Measurements from ENCODE around the gene ALCAM.

Gene ALCAM

GRCh38 chr3:105608623-105609022 lies 241.9 kb downstream of the ALCAM start:
- H3K27ac Mint-ChIP-seq: no peak overlapping the region
- no peaks in the 10 kb centered on the region for H3K36me3 Mint-ChIP-seq
- H3K9me3 Mint-ChIP-seq: no peaks in the 10 kb centered on the region
- no peaks in the 10 kb centered on the region for H3K27me3 Mint-ChIP-seq
- H3K4me3 Mint-ChIP-seq: no peak overlapping the region
- H3K4me1 Mint-ChIP-seq: no peaks in the 10 kb centered on the region
- ATAC-seq: peak; percentile 27

- H3K27ac Mint-ChIP-seq: no peak overlapping the region
- H3K36me3 Mint-ChIP-seq: no peaks in the 10 kb centered on the region
- H3K27me3 Mint-ChIP-seq: no peaks in the 10 kb centered on the region
- H3K9me3 Mint-ChIP-seq: no peaks in the 10 kb centered on the region
- ATAC-seq: no peak
- no peaks in the 10 kb centered on the region for H3K4me1 Mint-ChIP-seq
- no peak overlapping the region for H3K4me3 Mint-ChIP-seq
Observed at GRCh38 chr3:105610473-105610872, 243.8 kb downstream of the ALCAM start.

GRCh38 chr3:105611304-105612192 lies 244.8 kb downstream of the ALCAM start:
- no peak for ATAC-seq
- Mint-ChIP-seq H3K27ac (no peak overlapping the region), H3K4me3 (no peak overlapping the region), H3K4me1 (no peaks in the 10 kb centered on the region), H3K27me3 (no peaks in the 10 kb centered on the region), H3K36me3 (no peaks in the 10 kb centered on the region), H3K9me3 (no peaks in the 10 kb centered on the region)

GRCh38 chr3:105613120-105613519 lies 246.4 kb downstream of the ALCAM start:
- H3K9me3 Mint-ChIP-seq: no peaks in the 10 kb centered on the region

GRCh38 chr3:105614288-105615030 lies 247.8 kb downstream of the ALCAM start:
- H3K4me1 Mint-ChIP-seq: no peaks in the 10 kb centered on the region
- no peak overlapping the region for H3K27ac Mint-ChIP-seq
- no peak overlapping the region for H3K4me3 Mint-ChIP-seq
- ATAC-seq: no peak
- no peaks in the 10 kb centered on the region for H3K27me3 Mint-ChIP-seq
- H3K36me3 Mint-ChIP-seq: no peaks in the 10 kb centered on the region
- H3K9me3 Mint-ChIP-seq: no peaks in the 10 kb centered on the region

More at GRCh38 chr3:105613120-105613519, 246.4 kb downstream of the ALCAM start:
- no peak overlapping the region for H3K27ac Mint-ChIP-seq
- ATAC-seq: no peak
- H3K27me3 Mint-ChIP-seq: no peaks in the 10 kb centered on the region
- no peaks in the 10 kb centered on the region for H3K36me3 Mint-ChIP-seq
- no peak overlapping the region for H3K4me3 Mint-ChIP-seq
- H3K4me1 Mint-ChIP-seq: no peaks in the 10 kb centered on the region

GRCh38 chr3:105615814-105616213 lies 249.1 kb downstream of the ALCAM start:
- H3K4me1 Mint-ChIP-seq: no peaks in the 10 kb centered on the region
- H3K27me3 Mint-ChIP-seq: no peaks in the 10 kb centered on the region
- H3K27ac Mint-ChIP-seq: no peak overlapping the region
- H3K9me3 Mint-ChIP-seq: no peaks in the 10 kb centered on the region
- H3K4me3 Mint-ChIP-seq: no peak overlapping the region
- no peak for ATAC-seq
- no peaks in the 10 kb centered on the region for H3K36me3 Mint-ChIP-seq

GRCh38 chr3:105616374-105617121 lies 249.8 kb downstream of the ALCAM start:
- Mint-ChIP-seq H3K4me3 (no peak overlapping the region), H3K4me1 (no peaks in the 10 kb centered on the region), H3K9me3 (no peaks in the 10 kb centered on the region), H3K27me3 (no peaks in the 10 kb centered on the region), H3K27ac (no peak overlapping the region), H3K36me3 (no peaks in the 10 kb centered on the region)
- no peak for ATAC-seq

- H3K4me1 Mint-ChIP-seq: no peaks in the 10 kb centered on the region
- H3K9me3 Mint-ChIP-seq: no peaks in the 10 kb centered on the region
- H3K27ac Mint-ChIP-seq: no peak overlapping the region
- no peaks in the 10 kb centered on the region for H3K36me3 Mint-ChIP-seq
- no peaks in the 10 kb centered on the region for H3K27me3 Mint-ChIP-seq
- no peak for ATAC-seq
- no peak overlapping the region for H3K4me3 Mint-ChIP-seq
Observed at GRCh38 chr3:105618556-105618955, 251.8 kb downstream of the ALCAM start.

- no peak for ATAC-seq
- no peaks in the 10 kb centered on the region for H3K36me3 Mint-ChIP-seq
- no peak overlapping the region for H3K27ac Mint-ChIP-seq
- no peaks in the 10 kb centered on the region for H3K4me1 Mint-ChIP-seq
- no peaks in the 10 kb centered on the region for H3K9me3 Mint-ChIP-seq
- H3K4me3 Mint-ChIP-seq: no peak overlapping the region
- no peaks in the 10 kb centered on the region for H3K27me3 Mint-ChIP-seq
Observed at GRCh38 chr3:105619651-105620050, 252.9 kb downstream of the ALCAM start.

- Mint-ChIP-seq H3K4me1 (no peaks in the 10 kb centered on the region), H3K4me3 (no peak overlapping the region), H3K27me3 (no peaks in the 10 kb centered on the region), H3K27ac (no peak overlapping the region), H3K36me3 (no peaks in the 10 kb centered on the region), H3K9me3 (no peaks in the 10 kb centered on the region)
- no peak for ATAC-seq
Observed at GRCh38 chr3:105620236-105620635, 253.5 kb downstream of the ALCAM start.

- ATAC-seq: no peak
- Mint-ChIP-seq H3K4me1 (no peaks in the 10 kb centered on the region), H3K36me3 (no peaks in the 10 kb centered on the region), H3K9me3 (no peaks in the 10 kb centered on the region), H3K4me3 (no peak overlapping the region), H3K27me3 (no peaks in the 10 kb centered on the region), H3K27ac (no peak overlapping the region)
Observed at GRCh38 chr3:105622169-105622568, 255.5 kb downstream of the ALCAM start.

All from stimulated activated memory B cell treated with anti-CD40 and anti-IgM and Interleukin-4, amounts not matched to agents 10 μg/mL and 1 μg/mL and 100 μg/mL, for 72 hours (primary cell).